ENCODE measurements around the gene ZNF296.

The ZNF296 gene

GRCh38 chr19:45041125-45041524, 35.2 kb downstream of the ZNF296 start:
- Histone ChIP-seq H3K27me3 (replicated peaks in 2 of 5; ENCODE audit: control insufficient read depth in 4 of 5, insufficient read depth in 5 of 5, low read length in 4 of 5) (no peaks in the 10 kb centered on the region), H3K27ac (ENCODE audit: insufficient read depth in 1 of 2, low read depth in 1 of 2, low read length in 2 of 2, poor library complexity in 1 of 2, severe bottlenecking in 2 of 2) (peak overlapping the region in 1 of 2 experiments; percentile 32), H3K9me3 (ENCODE audit: control extremely low read depth in 1 of 5, control insufficient read depth in 4 of 5, insufficient read depth in 2 of 5, low read depth in 1 of 5, low read length in 4 of 5) (no peaks in the 10 kb centered on the region), H3K4me3 (ENCODE audit: control insufficient read depth in 1 of 7, extremely low read depth in 1 of 7, insufficient read depth in 4 of 7, low read depth in 2 of 7, low read length in 6 of 7) (no peak overlapping the region), H3K4me1 (ENCODE audit: control extremely low read depth in 1 of 4, control insufficient read depth in 4 of 4, insufficient read depth in 4 of 4, low read length in 3 of 4) (peaks cover 5 to 32% (median 25%) of the 10 kb centered on the region in 4 experiments), H3K36me3 (ENCODE audit: control insufficient read depth in 4 of 4, insufficient read depth in 4 of 4, low read length in 3 of 4) (peaks cover 9 to 53% (median 48%) of the 10 kb centered on the region in 4 experiments)
- 94% methylated on average over 6 of the region's 6 CpGs for WGBS (ENCODE audit: insufficient coverage)
- ChIA-PET POLR2A (interaction anchor here (1.2 kb wide), 1 partner anchor 25 kb away, joined by 3 read pairs; no protein-coding TSS in a partner anchor), CTCF (interaction anchor here (0.7 to 7.1 kb wide), 4 partner anchors 9 to 498 kb away, joined by 3 to 59 read pairs (median 8); no protein-coding TSS in a partner anchor)
- no peak for DNase-seq

- peaks cover 5 to 26% (median 22%) of the 10 kb centered on the region in 4 experiments for H3K4me1 ChIP-seq (ENCODE audit: control extremely low read depth in 1 of 4, control insufficient read depth in 4 of 4, insufficient read depth in 4 of 4, low read length in 3 of 4)
- H3K27ac ChIP-seq (ENCODE audit: insufficient read depth in 1 of 2, low read depth in 1 of 2, low read length in 2 of 2, poor library complexity in 1 of 2, severe bottlenecking in 2 of 2): peak overlapping the region; percentile 89 to 96
- H3K4me3 ChIP-seq (ENCODE audit: control insufficient read depth in 1 of 7, extremely low read depth in 1 of 7, insufficient read depth in 4 of 7, low read depth in 2 of 7, low read length in 6 of 7): peak overlapping the region; percentile 9 to 95 (median 90)
- no peak for DNase-seq
- 59% methylated on average over 17 of the region's 19 CpGs for WGBS (ENCODE audit: insufficient coverage)
- peaks cover 7 to 51% (median 41%) of the 10 kb centered on the region in 4 experiments for H3K36me3 ChIP-seq (ENCODE audit: control insufficient read depth in 4 of 4, insufficient read depth in 4 of 4, low read length in 3 of 4)
- H3K9me3 ChIP-seq (ENCODE audit: control extremely low read depth in 1 of 5, control insufficient read depth in 4 of 5, insufficient read depth in 2 of 5, low read depth in 1 of 5, low read length in 4 of 5): peaks cover 0 to 3% (median 0%) of the 10 kb centered on the region in 5 experiments
- ChIA-PET POLR2A (interaction anchor here (0.9 to 1.4 kb wide), 4 partner anchors 14 to 25 kb away, joined by 3 to 4 read pairs (median 4); no protein-coding TSS in a partner anchor), CTCF (interaction anchor here (0.7 to 7.1 kb wide), 7 partner anchors 9 to 499 kb away, joined by 3 to 59 read pairs (median 5); no protein-coding TSS in a partner anchor)
- H3K27me3 ChIP-seq (replicated peaks in 2 of 5; ENCODE audit: control insufficient read depth in 4 of 5, insufficient read depth in 5 of 5, low read length in 4 of 5): no peaks in the 10 kb centered on the region
These were observed 36.1 kb downstream of the ZNF296 start for GRCh38 chr19:45040059-45040771.

GRCh38 chr19:45038931-45039893, 37.1 kb downstream of the ZNF296 start, which contains the start of gene CLASRP:
TSS of gene CLASRP (plus strand) at chr19:45039045. CDS start at chr19:45040213, 1,168 bp downstream.
- ChIA-PET POLR2A (interaction anchor here (0.6 to 1.4 kb wide), 9 partner anchors 15 to 347 kb away, joined by 3 to 7 read pairs (median 4); no protein-coding TSS in a partner anchor), CTCF (interaction anchor here (0.6 to 7.1 kb wide), 7 partner anchors 10 to 104 kb away, joined by 3 to 59 read pairs (median 5); no protein-coding TSS in a partner anchor)
- peak; percentile 88 to 91 (median 89) for DNase-seq
- peaks cover 0 to 3% (median 0%) of the 10 kb centered on the region in 5 experiments for H3K9me3 ChIP-seq (ENCODE audit: control extremely low read depth in 1 of 5, control insufficient read depth in 4 of 5, insufficient read depth in 2 of 5, low read depth in 1 of 5, low read length in 4 of 5)
- no peaks in the 10 kb centered on the region for H3K27me3 ChIP-seq (replicated peaks in 2 of 5; ENCODE audit: control insufficient read depth in 4 of 5, insufficient read depth in 5 of 5, low read length in 4 of 5)
- 3% methylated on average over 62 of the region's 62 CpGs for WGBS (ENCODE audit: insufficient coverage)
- H3K4me3 ChIP-seq (ENCODE audit: control insufficient read depth in 1 of 7, extremely low read depth in 1 of 7, insufficient read depth in 4 of 7, low read depth in 2 of 7, low read length in 6 of 7): peak within 1 kb of the TSS; percentile 57 to 95 (median 90)
- peak within 1 kb of the TSS; percentile 89 to 96 for H3K27ac ChIP-seq (ENCODE audit: insufficient read depth in 1 of 2, low read depth in 1 of 2, low read length in 2 of 2, poor library complexity in 1 of 2, severe bottlenecking in 2 of 2)
- peaks cover 5 to 49% (median 33%) of the 10 kb centered on the region in 4 experiments for H3K36me3 ChIP-seq (ENCODE audit: control insufficient read depth in 4 of 4, insufficient read depth in 4 of 4, low read length in 3 of 4)
- peaks cover 5 to 26% (median 22%) of the 10 kb centered on the region in 4 experiments for H3K4me1 ChIP-seq (ENCODE audit: control extremely low read depth in 1 of 4, control insufficient read depth in 4 of 4, insufficient read depth in 4 of 4, low read length in 3 of 4)

GRCh38 chr19:45037393-45038169, 38.7 kb downstream of the ZNF296 start:
- H3K9me3 ChIP-seq (ENCODE audit: control extremely low read depth in 1 of 5, control insufficient read depth in 4 of 5, insufficient read depth in 2 of 5, low read depth in 1 of 5, low read length in 4 of 5): peaks cover 0 to 3% (median 0%) of the 10 kb centered on the region in 5 experiments
- no peak for DNase-seq
- POLR2A ChIA-PET: no interaction called here
- H3K27me3 ChIP-seq (replicated peaks in 2 of 5; ENCODE audit: control insufficient read depth in 4 of 5, insufficient read depth in 5 of 5, low read length in 4 of 5): no peaks in the 10 kb centered on the region
- 97% methylated on average over 28 of the region's 37 CpGs for WGBS (ENCODE audit: insufficient coverage)
- no peak overlapping the region for H3K27ac ChIP-seq (ENCODE audit: insufficient read depth in 1 of 2, low read depth in 1 of 2, low read length in 2 of 2, poor library complexity in 1 of 2, severe bottlenecking in 2 of 2)
- CTCF ChIA-PET: interaction anchor here (2.5 to 7.1 kb wide), 3 partner anchors 8 to 22 kb away, joined by 8 to 59 read pairs (median 14); no protein-coding TSS in a partner anchor
- H3K36me3 ChIP-seq (ENCODE audit: control insufficient read depth in 4 of 4, insufficient read depth in 4 of 4, low read length in 3 of 4): peaks cover 2 to 44% (median 27%) of the 10 kb centered on the region in 4 experiments
- H3K4me3 ChIP-seq (ENCODE audit: control insufficient read depth in 1 of 7, extremely low read depth in 1 of 7, insufficient read depth in 4 of 7, low read depth in 2 of 7, low read length in 6 of 7): no peak overlapping the region
- H3K4me1 ChIP-seq (ENCODE audit: control extremely low read depth in 1 of 4, control insufficient read depth in 4 of 4, insufficient read depth in 4 of 4, low read length in 3 of 4): peaks cover 5 to 26% (median 22%) of the 10 kb centered on the region in 4 experiments

- Histone ChIP-seq H3K27ac (ENCODE audit: insufficient read depth in 1 of 2, low read depth in 1 of 2, low read length in 2 of 2, poor library complexity in 1 of 2, severe bottlenecking in 2 of 2) (no peak overlapping the region), H3K36me3 (ENCODE audit: control insufficient read depth in 4 of 4, insufficient read depth in 4 of 4, low read length in 3 of 4) (peaks cover 0 to 38% (median 20%) of the 10 kb centered on the region in 4 experiments), H3K4me1 (ENCODE audit: control extremely low read depth in 1 of 4, control insufficient read depth in 4 of 4, insufficient read depth in 4 of 4, low read length in 3 of 4) (peaks cover 5 to 22% (median 18%) of the 10 kb centered on the region in 4 experiments), H3K27me3 (replicated peaks in 2 of 5; ENCODE audit: control insufficient read depth in 4 of 5, insufficient read depth in 5 of 5, low read length in 4 of 5) (no peaks in the 10 kb centered on the region), H3K4me3 (ENCODE audit: control insufficient read depth in 1 of 7, extremely low read depth in 1 of 7, insufficient read depth in 4 of 7, low read depth in 2 of 7, low read length in 6 of 7) (no peak overlapping the region), H3K9me3 (ENCODE audit: control extremely low read depth in 1 of 5, control insufficient read depth in 4 of 5, insufficient read depth in 2 of 5, low read depth in 1 of 5, low read length in 4 of 5) (peaks cover 0 to 4% (median 0%) of the 10 kb centered on the region in 5 experiments)
- 98% methylated on average over 6 of the region's 6 CpGs for WGBS (ENCODE audit: insufficient coverage)
- ChIA-PET CTCF (interaction anchor here (0.6 kb wide), 1 partner anchor 14 kb away, joined by 4 read pairs; no protein-coding TSS in a partner anchor), POLR2A (no interaction called here)
- no peak for DNase-seq
These were observed 40.5 kb downstream of the ZNF296 start for GRCh38 chr19:45035755-45036154.

GRCh38 chr19:45032421-45032820, 43.9 kb downstream of the ZNF296 start:
- Histone ChIP-seq H3K27ac (ENCODE audit: insufficient read depth in 1 of 2, low read depth in 1 of 2, low read length in 2 of 2, poor library complexity in 1 of 2, severe bottlenecking in 2 of 2) (no peak overlapping the region), H3K36me3 (ENCODE audit: control insufficient read depth in 4 of 4, insufficient read depth in 4 of 4, low read length in 3 of 4) (peaks cover 0 to 54% (median 25%) of the 10 kb centered on the region in 4 experiments), H3K4me3 (ENCODE audit: control insufficient read depth in 1 of 7, extremely low read depth in 1 of 7, insufficient read depth in 4 of 7, low read depth in 2 of 7, low read length in 6 of 7) (no peak overlapping the region), H3K27me3 (replicated peaks in 2 of 5; ENCODE audit: control insufficient read depth in 4 of 5, insufficient read depth in 5 of 5, low read length in 4 of 5) (no peaks in the 10 kb centered on the region), H3K9me3 (ENCODE audit: control extremely low read depth in 1 of 5, control insufficient read depth in 4 of 5, insufficient read depth in 2 of 5, low read depth in 1 of 5, low read length in 4 of 5) (peaks cover 0 to 5% (median 0%) of the 10 kb centered on the region in 5 experiments), H3K4me1 (ENCODE audit: control extremely low read depth in 1 of 4, control insufficient read depth in 4 of 4, insufficient read depth in 4 of 4, low read length in 3 of 4) (no peaks in the 10 kb centered on the region)
- POLR2A ChIA-PET: no interaction called here
- WGBS (ENCODE audit: insufficient coverage): over 99% methylated on average over 18 of the region's 18 CpGs
- CTCF ChIA-PET: interaction anchor here (1.2 to 1.3 kb wide), 2 partner anchors 25 to 41 kb away, joined by 3 read pairs; no protein-coding TSS in a partner anchor
- DNase-seq: no peak

Measured in common myeloid progenitor, CD34-positive (primary cell).